22Rv1 (cell line): ENCODE data around the gene HPS1.

ENCODE experiments used
- ZFX ChIP-seq: fragments of 450-650 bp; IDR thresholded peaks from 2 replicates; pipeline ENCODE4 v1.6.1; 2017; ENCODE audit warnings: antibody characterized with exemption, borderline replicate concordance
- TF ChIP-seq, protein P1 (sequence below): fragments of 450-650 bp; IDR thresholded peaks from 2 replicates; pipeline ENCODE4 v1.5.1; 2017; ENCODE audit warnings: mild to moderate bottlenecking

DNA sequence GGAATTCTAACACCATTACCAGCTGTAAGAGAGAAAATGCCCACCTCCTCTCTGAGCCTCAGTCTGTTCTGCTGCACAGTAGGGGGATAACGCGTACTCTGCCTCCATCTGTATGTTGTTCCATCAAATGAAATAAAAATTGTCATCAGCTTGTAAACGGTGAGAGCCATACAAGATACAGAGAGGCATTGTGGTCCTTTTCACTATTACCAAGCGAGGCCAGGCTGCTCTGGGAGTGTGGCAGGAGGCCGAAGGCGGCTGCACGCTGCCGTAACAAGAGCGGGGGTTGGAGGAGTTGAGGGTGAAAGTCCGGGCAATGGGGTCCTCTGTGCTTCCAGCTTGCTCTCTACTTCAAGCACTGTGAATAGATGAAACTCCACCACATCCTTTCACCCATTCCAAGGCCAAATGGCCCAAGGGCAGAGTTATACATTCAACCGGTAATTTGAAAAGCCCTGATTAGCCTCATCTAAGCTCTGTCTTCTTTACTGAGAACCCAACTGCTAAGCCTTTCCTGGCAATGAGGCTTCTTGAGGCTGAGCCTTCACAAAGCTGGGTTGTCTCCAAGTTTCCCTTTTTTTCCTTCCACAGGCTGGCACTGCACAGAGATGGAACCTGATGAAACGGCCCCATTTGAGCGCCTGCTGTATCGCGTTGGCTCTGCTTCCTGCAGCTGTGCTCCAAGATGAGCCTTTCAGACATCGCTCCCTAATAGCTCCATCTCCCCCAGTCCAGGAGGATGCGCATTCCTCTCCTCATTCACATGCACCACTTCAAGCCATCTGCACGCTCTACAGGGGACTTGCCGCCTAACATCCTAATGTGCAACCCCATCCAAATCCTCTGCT is 78.9 kb downstream of the HPS1 start:
- TF ChIP-seq, protein P1, sequence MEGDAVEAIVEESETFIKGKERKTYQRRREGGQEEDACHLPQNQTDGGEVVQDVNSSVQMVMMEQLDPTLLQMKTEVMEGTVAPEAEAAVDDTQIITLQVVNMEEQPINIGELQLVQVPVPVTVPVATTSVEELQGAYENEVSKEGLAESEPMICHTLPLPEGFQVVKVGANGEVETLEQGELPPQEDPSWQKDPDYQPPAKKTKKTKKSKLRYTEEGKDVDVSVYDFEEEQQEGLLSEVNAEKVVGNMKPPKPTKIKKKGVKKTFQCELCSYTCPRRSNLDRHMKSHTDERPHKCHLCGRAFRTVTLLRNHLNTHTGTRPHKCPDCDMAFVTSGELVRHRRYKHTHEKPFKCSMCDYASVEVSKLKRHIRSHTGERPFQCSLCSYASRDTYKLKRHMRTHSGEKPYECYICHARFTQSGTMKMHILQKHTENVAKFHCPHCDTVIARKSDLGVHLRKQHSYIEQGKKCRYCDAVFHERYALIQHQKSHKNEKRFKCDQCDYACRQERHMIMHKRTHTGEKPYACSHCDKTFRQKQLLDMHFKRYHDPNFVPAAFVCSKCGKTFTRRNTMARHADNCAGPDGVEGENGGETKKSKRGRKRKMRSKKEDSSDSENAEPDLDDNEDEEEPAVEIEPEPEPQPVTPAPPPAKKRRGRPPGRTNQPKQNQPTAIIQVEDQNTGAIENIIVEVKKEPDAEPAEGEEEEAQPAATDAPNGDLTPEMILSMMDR: no peak
- no peak for TF ChIP-seq ZFX
